H1 (cell line): ENCODE results near the gene SMC6. TPM values are rescaled to one million over a fixed set of nuclear protein-coding genes. Genes with fewer than 3 reads are reported as not detected.

Source experiments
- CTCF ChIA-PET: fragments of 300-600 bp; sonication (Branson Sonifier 250); formaldehyde crosslinking; loops from one replicate; lab custom pipeline; 2021; ENCODE audit not compliant: partially characterized antibody; lab: Charles Lee
- POLR2A ChIA-PET: fragments of 300-600 bp; sonication (Branson Sonifier 250); formaldehyde crosslinking; loops from one replicate; lab custom pipeline; 2021; ENCODE audit warnings: inconsistent platforms; ENCODE audit not compliant: partially characterized antibody; lab: Charles Lee
- DNase-seq, 2 experiments: peaks; one replicate each; pipeline versions ENCODE4 v3.0.0 to v3.0.0-alpha.2; 2010 to 2022; ENCODE audit warnings: low spot score in 2 of 2, low read depth in 1 of 2, mixed read lengths in 1 of 2
- FAIRE-seq: peaks from 2 replicates; lab custom pipeline; 2011; peaks lifted over from hg19 to GRCh38; lab: Jason Lieb, UNC
- H2AFZ ChIP-seq: 2 replicates; pipeline ENCODE4 v1.8.1; 2012; ENCODE audit warnings: low read length, inconsistent platforms
- H2AK5ac ChIP-seq: 2 replicates; pipeline ENCODE4 v1.6.1; 2013; ENCODE audit warnings: low read depth, low read length
- H2BK120ac ChIP-seq: replicated peaks from 2 replicates; pipeline ENCODE3; 2013; ENCODE audit warnings: low read depth, low read length, inconsistent platforms
- H2BK12ac ChIP-seq: 2 replicates; pipeline ENCODE4 v1.6.1; 2013; ENCODE audit warnings: low read depth, low read length
- H2BK15ac ChIP-seq: 2 replicates; pipeline ENCODE4 v1.6.1; 2013; ENCODE audit warnings: low read length
- H2BK20ac ChIP-seq: 2 replicates; pipeline ENCODE4 v1.6.1; 2013; ENCODE audit warnings: low read length
- H2BK5ac ChIP-seq: 2 replicates; pipeline ENCODE4 v1.6.1; 2013; ENCODE audit warnings: low read depth, low read length
- H3K14ac ChIP-seq: 2 replicates; pipeline ENCODE4 v1.6.1; 2013; ENCODE audit warnings: inconsistent platforms; ENCODE audit not compliant: insufficient read length
- H3K18ac ChIP-seq: 2 replicates; pipeline ENCODE4 v1.6.1; 2013; ENCODE audit warnings: low read length; ENCODE audit errors: extremely low read depth
- H3K23ac ChIP-seq: 2 replicates; pipeline ENCODE4 v1.6.1; 2013; ENCODE audit warnings: inconsistent platforms; ENCODE audit not compliant: insufficient read length
- H3K23me2 ChIP-seq: 2 replicates; pipeline ENCODE4 v1.6.1; 2013; ENCODE audit warnings: low read depth, low read length
- H3K27ac ChIP-seq: 2 replicates; pipeline ENCODE4 v1.6.1; 2011; ENCODE audit warnings: low read depth, low read length, inconsistent platforms
- H3K27me3 ChIP-seq, 4 experiments: replicated peaks in 1 of 4; 1 replicate in 1 of 4; 2 replicates in 3 of 4; pipeline versions ENCODE4 v1.6.1 to v1.8.1; 2011 to 2013; ENCODE audit warnings: low read length in 3 of 4, mild to moderate bottlenecking in 3 of 4, inconsistent platforms in 2 of 4, mixed read lengths in 2 of 4, moderate library complexity in 1 of 4; ENCODE audit not compliant: control insufficient read depth in 3 of 4, insufficient read depth in 3 of 4; ENCODE audit errors: extremely low read depth in 1 of 4
- H3K36me3 ChIP-seq, 4 experiments: 2 replicates each; pipeline versions ENCODE4 v1.6.1 to v1.8.1; 2011 to 2013; ENCODE audit warnings: mild to moderate bottlenecking in 4 of 4, low read length in 3 of 4, moderate library complexity in 2 of 4, control low read depth in 1 of 4, inconsistent platforms in 1 of 4; ENCODE audit not compliant: insufficient read depth in 4 of 4, control insufficient read depth in 2 of 4
- H3K4ac ChIP-seq: replicated peaks from 2 replicates; pipeline ENCODE3; 2013; ENCODE audit warnings: low read length, low read depth, mixed read lengths, inconsistent platforms; ENCODE audit not compliant: insufficient read length
- H3K4me1 ChIP-seq, 4 experiments: replicated peaks in 1 of 4; 1 replicate in 1 of 4; 2 replicates in 3 of 4; pipeline versions ENCODE4 v1.6.1 to v1.8.1; 2011 to 2013; ENCODE audit warnings: low read length in 3 of 4, inconsistent platforms in 2 of 4, mixed read lengths in 1 of 4; ENCODE audit not compliant: insufficient read depth in 4 of 4, control insufficient read depth in 3 of 4
- H3K4me2 ChIP-seq, 2 experiments: 2 replicates each; pipeline versions ENCODE4 v1.6.1 to v1.8.1; 2011 to 2013; ENCODE audit warnings: low read depth in 2 of 2, low read length in 2 of 2, control low read depth in 1 of 2, inconsistent platforms in 1 of 2, mild to moderate bottlenecking in 1 of 2; ENCODE audit not compliant: insufficient read depth in 1 of 2
- H3K4me3 ChIP-seq, 4 experiments: fragments of 200-600, 300-600 bp in 1 of 4; sonication (generic), shearing (Covaris generic), sonication (Bioruptor Twin) in 1 of 4; 2 replicates each; pipeline versions ENCODE4 v1.5.1 to v1.8.1; 2011 to 2016; ENCODE audit warnings: low read length in 4 of 4, low read depth in 3 of 4, control low read depth in 2 of 4, inconsistent platforms in 2 of 4, mild to moderate bottlenecking in 2 of 4, mixed read lengths in 1 of 4, moderate library complexity in 1 of 4; ENCODE audit not compliant: insufficient read depth in 2 of 4; ENCODE audit errors: extremely low read depth in 1 of 4
- H3K56ac ChIP-seq: replicated peaks from 2 replicates; pipeline ENCODE3; 2013; ENCODE audit warnings: low read depth, mild to moderate bottlenecking, mixed read lengths, low read length, inconsistent platforms; ENCODE audit not compliant: insufficient read length
- H3K79me1 ChIP-seq: 2 replicates; pipeline ENCODE4 v1.6.1; 2013; ENCODE audit warnings: low read depth, low read length, control low read depth
- H3K79me2 ChIP-seq, 2 experiments: 2 replicates each; pipeline versions ENCODE4 v1.6.1 to v1.8.1; 2012 to 2013; ENCODE audit warnings: low read length in 2 of 2, mild to moderate bottlenecking in 2 of 2, inconsistent platforms in 1 of 2; ENCODE audit not compliant: insufficient read depth in 2 of 2, control insufficient read depth in 1 of 2
- H3K9ac ChIP-seq, 4 experiments: replicated peaks in 1 of 4; 1 replicate in 1 of 4; 2 replicates in 3 of 4; pipeline versions ENCODE4 v1.6.1 to v1.8.1; 2011 to 2013; ENCODE audit warnings: low read depth in 3 of 4, low read length in 3 of 4, control low read depth in 2 of 4, mild to moderate bottlenecking in 2 of 4, moderate library complexity in 2 of 4, inconsistent platforms in 1 of 4; ENCODE audit errors: extremely low read depth in 1 of 4
- H3K9me3 ChIP-seq, 2 experiments: 2 replicates each; pipeline versions ENCODE4 v1.6.1 to v1.8.1; 2012 to 2013; ENCODE audit warnings: mild to moderate bottlenecking in 2 of 2, moderate library complexity in 2 of 2, control low read depth in 1 of 2, inconsistent platforms in 1 of 2, low read depth in 1 of 2, low read length in 1 of 2, mixed read lengths in 1 of 2; ENCODE audit not compliant: insufficient read depth in 2 of 2
- H4K20me1 ChIP-seq, 2 experiments: replicated peaks in 1 of 2; 2 replicates each; pipeline versions ENCODE3 to v1.8.1; 2011 to 2013; ENCODE audit warnings: inconsistent platforms in 2 of 2, low read length in 2 of 2, mild to moderate bottlenecking in 1 of 2; ENCODE audit not compliant: insufficient read depth in 2 of 2, control insufficient read depth in 1 of 2
- H4K5ac ChIP-seq: 2 replicates; pipeline ENCODE4 v1.6.1; 2013; ENCODE audit warnings: low read length, low read depth, mixed read lengths, inconsistent platforms; ENCODE audit not compliant: insufficient read length
- H4K8ac ChIP-seq: 2 replicates; pipeline ENCODE4 v1.8.0; 2013; ENCODE audit warnings: mild to moderate bottlenecking, moderate library complexity, low read length, inconsistent platforms; ENCODE audit not compliant: insufficient read depth; ENCODE audit errors: extremely low read depth
- H4K91ac ChIP-seq: replicated peaks from 2 replicates; pipeline ENCODE3; 2013; ENCODE audit warnings: low read length, mixed read lengths, inconsistent platforms; ENCODE audit not compliant: insufficient read length
- ATF2 ChIP-seq: IDR thresholded peaks from 2 replicates; pipeline ENCODE4 v1.6.1; 2012; ENCODE audit warnings: low read length, inconsistent platforms
- CBX5 ChIP-seq: fragments of 300-800, 300-1000 bp; sonication (generic); IDR thresholded peaks from 2 replicates; pipeline ENCODE4 v1.7.1; 2016; ENCODE audit warnings: antibody characterized with exemption, low read length, low read depth
- MAFK ChIP-seq: IDR thresholded peaks from 2 replicates; pipeline ENCODE4 v1.6.1; 2012; ENCODE audit warnings: low read depth, mild to moderate bottlenecking, improper control_type of control experiment, low read length
- NRF1 ChIP-seq: IDR thresholded peaks from 2 replicates; pipeline ENCODE4 v1.6.1; 2011; ENCODE audit warnings: mild to moderate bottlenecking, low read depth, low read length, improper control_type of control experiment
- POLR2AphosphoS5 ChIP-seq: IDR thresholded peaks from 2 replicates; pipeline ENCODE4 v1.6.1; 2011; ENCODE audit warnings: low read depth, low read length
- RBBP5 ChIP-seq: IDR thresholded peaks from 2 replicates; pipeline ENCODE4 v1.7.1; 2012; ENCODE audit warnings: low read depth, mild to moderate bottlenecking, inconsistent platforms, low read length, moderate library complexity, borderline replicate concordance
- RNF2 ChIP-seq: fragments of 200-900, 300-1000 bp; sonication (generic); IDR thresholded peaks from 2 replicates; pipeline ENCODE4 v1.7.1; 2016; ENCODE audit warnings: borderline replicate concordance, low read depth, mild to moderate bottlenecking, antibody characterized with exemption, low read length; ENCODE audit not compliant: poor library complexity, severe bottlenecking; ENCODE audit errors: missing control alignments
- SP1 ChIP-seq: IDR thresholded peaks from 2 replicates; pipeline ENCODE4 v1.6.1; 2011; ENCODE audit warnings: low read depth, low read length
- SP2 ChIP-seq: IDR thresholded peaks from 2 replicates; pipeline ENCODE4 v1.6.1; 2012; ENCODE audit warnings: mild to moderate bottlenecking, low read length, inconsistent platforms
- USF2 ChIP-seq: IDR thresholded peaks from 2 replicates; pipeline ENCODE4 v1.6.1; 2011; ENCODE audit warnings: low read length, improper control_type of control experiment
- YY1 ChIP-seq: IDR thresholded peaks from 2 replicates; pipeline ENCODE4 v1.6.1; 2011; ENCODE audit warnings: low read depth, mild to moderate bottlenecking, low read length
- WGBS, 2 experiments: shearing (Covaris generic) in 1 of 2; methylation state at CpG; one replicate each; pipeline versions ENCODE4 v1.1.6 to v1.1.7; 2013 to 2015; ENCODE audit warnings: low lambda C conversion rate in 2 of 2, mixed read lengths in 2 of 2, inconsistent platforms in 1 of 2, low coverage in 1 of 2, missing lambda C conversion rate in 1 of 2; ENCODE audit not compliant: insufficient replicate concordance in 2 of 2, insufficient coverage in 1 of 2, insufficient read length in 1 of 2; ENCODE audit errors: extremely low coverage in 1 of 2, missing lambda C conversion rate in 1 of 2; 5-methylcytosine and 5-hydroxymethylcytosine counted together
- polyA plus RNA-seq, 7 experiments: library from polyadenylated mRNA; depleted of rRNA in 3 of 7; stranded (reverse) in 5 of 7; unstranded in 2 of 7; fragments of >200 nt in 5 of 7; fragments of 200-250 nt in 2 of 7; gene quantifications; 1 replicate in 5 of 7; 2 replicates in 1 of 7; 4 replicates in 1 of 7; pipeline versions ENCODE4 v1.2.1 to v1.2.3, GENCODE V29; 2011 to 2013; ENCODE audit warnings: missing spikeins in 2 of 7, mixed read lengths in 2 of 7
- total RNA-seq: library from RNA; stranded (reverse); fragmentation: NEBNext Ultra II Directional; extraction: Animal tissue kit (Norgen Biotek cat#: 25700); gene quantifications from 2 replicates; pipeline ENCODE4 v1.2.1, GENCODE V29; 2021

Gene SMC6
- total and polyA plus RNA-seq, 2 of the 8 experiments (the other 6 are each of a cell fraction or from before 2014, with no cell fraction given): 9.7 to 49.5 TPM

GRCh38 chr2:17709897-17710296, 43.7 kb downstream of the SMC6 start:
- Histone ChIP-seq H2AFZ (no peak overlapping the region), H3K4me1 (no peaks in the 10 kb centered on the region), H2BK20ac (no peak overlapping the region), H3K4ac (no peak overlapping the region), H3K18ac (no peak overlapping the region), H3K9ac (no peak overlapping the region), H2BK120ac (no peak overlapping the region), H3K9me3 (no peaks in the 10 kb centered on the region), H3K56ac (no peak overlapping the region), H3K23ac (no peak overlapping the region), H2BK5ac (no peak overlapping the region), H4K20me1 (peaks cover 1% of the 10 kb centered on the region in 2 experiments), H2BK12ac (no peak overlapping the region), H3K27me3 (no peaks in the 10 kb centered on the region), H3K79me1 (no peaks in the 10 kb centered on the region), H3K79me2 (no peaks in the 10 kb centered on the region), H2AK5ac (no peak overlapping the region), H3K4me3 (no peak overlapping the region), H4K5ac (no peak overlapping the region), H4K91ac (no peak overlapping the region), H2BK15ac (no peak overlapping the region), H3K27ac (no peak overlapping the region), H3K23me2 (no peaks in the 10 kb centered on the region), H4K8ac (no peak overlapping the region), H3K36me3 (peaks cover 11 to 92% (median 43%) of the 10 kb centered on the region in 4 experiments), H3K4me2 (no peak overlapping the region), H3K14ac (no peak overlapping the region)
- DNase-seq (no peak), FAIRE-seq (no peak)
- CTCF ChIA-PET: interaction anchor here (1.7 kb wide), 1 partner anchor 10 kb away, joined by 12 read pairs; no protein-coding TSS in a partner anchor
- 84% methylated on average over 2 of the region's 2 CpGs; no CpG with 5 or more reads in 1 of the 2 experiments for WGBS, 2 experiments
- POLR2A ChIA-PET: interaction anchor here (1.0 kb wide), 1 partner anchor 37 kb away, joined by 3 read pairs; no protein-coding TSS in a partner anchor
- TF ChIP-seq NRF1 (no peak), POLR2AphosphoS5 (no peak), ATF2 (no peak), MAFK (no peak), RNF2 (no peak), YY1 (no peak), SP1 (no peak), CBX5 (no peak), SP2 (no peak), RBBP5 (no peak), USF2 (no peak)
